Fibroblast of lung (primary cell): ENCODE results near the gene ACBD6.

Experiments
- EZH2 ChIP-seq: IDR thresholded peaks from 2 replicates; pipeline ENCODE4 v1.5.1; 2012; ENCODE audit warnings: low read length, control low read depth, mild to moderate bottlenecking; ENCODE audit errors: missing control alignments
- TF ChIP-seq, protein P1 (sequence below), 2 donors: IDR thresholded peaks in 1 of 2; conservative IDR thresholded peaks in 1 of 2; 1 replicate in 1 of 2; 2 replicates in 1 of 2; pipeline ENCODE4 v1.5.1; 2011 to 2012; ENCODE audit warnings: low read length in 2 of 2, control low read depth in 1 of 2, inconsistent platforms in 1 of 2, low read depth in 1 of 2, mild to moderate bottlenecking in 1 of 2

- TF ChIP-seq, protein P1, sequence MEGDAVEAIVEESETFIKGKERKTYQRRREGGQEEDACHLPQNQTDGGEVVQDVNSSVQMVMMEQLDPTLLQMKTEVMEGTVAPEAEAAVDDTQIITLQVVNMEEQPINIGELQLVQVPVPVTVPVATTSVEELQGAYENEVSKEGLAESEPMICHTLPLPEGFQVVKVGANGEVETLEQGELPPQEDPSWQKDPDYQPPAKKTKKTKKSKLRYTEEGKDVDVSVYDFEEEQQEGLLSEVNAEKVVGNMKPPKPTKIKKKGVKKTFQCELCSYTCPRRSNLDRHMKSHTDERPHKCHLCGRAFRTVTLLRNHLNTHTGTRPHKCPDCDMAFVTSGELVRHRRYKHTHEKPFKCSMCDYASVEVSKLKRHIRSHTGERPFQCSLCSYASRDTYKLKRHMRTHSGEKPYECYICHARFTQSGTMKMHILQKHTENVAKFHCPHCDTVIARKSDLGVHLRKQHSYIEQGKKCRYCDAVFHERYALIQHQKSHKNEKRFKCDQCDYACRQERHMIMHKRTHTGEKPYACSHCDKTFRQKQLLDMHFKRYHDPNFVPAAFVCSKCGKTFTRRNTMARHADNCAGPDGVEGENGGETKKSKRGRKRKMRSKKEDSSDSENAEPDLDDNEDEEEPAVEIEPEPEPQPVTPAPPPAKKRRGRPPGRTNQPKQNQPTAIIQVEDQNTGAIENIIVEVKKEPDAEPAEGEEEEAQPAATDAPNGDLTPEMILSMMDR (conservative IDR thresholded peaks at IDR 0.05 in 1 of 2, IDR thresholded peaks at IDR 0.05 in 1 of 2; ENCODE audit: low read depth in 1 of 2, low read length in 2 of 2) = no peak
- TF ChIP-seq EZH2 = no peak
Observed at GRCh38 chr1:180253585-180254495, 248.5 kb downstream of the ACBD6 start.
